ENCODE measurements around the gene RPL34. TPM values are rescaled to one million over a fixed set of nuclear protein-coding genes. Genes with fewer than 3 reads are reported as not detected.
"Not testable (repeated sequence)": the region's sequence is repeated elsewhere in the genome, so short reads cannot be mapped to it uniquely, and the experiment has no call there.

The RPL34 gene
- 1,000 to 10,000 TPM; 1,481 to 2,007 TPM for total RNA-seq

DNA sequence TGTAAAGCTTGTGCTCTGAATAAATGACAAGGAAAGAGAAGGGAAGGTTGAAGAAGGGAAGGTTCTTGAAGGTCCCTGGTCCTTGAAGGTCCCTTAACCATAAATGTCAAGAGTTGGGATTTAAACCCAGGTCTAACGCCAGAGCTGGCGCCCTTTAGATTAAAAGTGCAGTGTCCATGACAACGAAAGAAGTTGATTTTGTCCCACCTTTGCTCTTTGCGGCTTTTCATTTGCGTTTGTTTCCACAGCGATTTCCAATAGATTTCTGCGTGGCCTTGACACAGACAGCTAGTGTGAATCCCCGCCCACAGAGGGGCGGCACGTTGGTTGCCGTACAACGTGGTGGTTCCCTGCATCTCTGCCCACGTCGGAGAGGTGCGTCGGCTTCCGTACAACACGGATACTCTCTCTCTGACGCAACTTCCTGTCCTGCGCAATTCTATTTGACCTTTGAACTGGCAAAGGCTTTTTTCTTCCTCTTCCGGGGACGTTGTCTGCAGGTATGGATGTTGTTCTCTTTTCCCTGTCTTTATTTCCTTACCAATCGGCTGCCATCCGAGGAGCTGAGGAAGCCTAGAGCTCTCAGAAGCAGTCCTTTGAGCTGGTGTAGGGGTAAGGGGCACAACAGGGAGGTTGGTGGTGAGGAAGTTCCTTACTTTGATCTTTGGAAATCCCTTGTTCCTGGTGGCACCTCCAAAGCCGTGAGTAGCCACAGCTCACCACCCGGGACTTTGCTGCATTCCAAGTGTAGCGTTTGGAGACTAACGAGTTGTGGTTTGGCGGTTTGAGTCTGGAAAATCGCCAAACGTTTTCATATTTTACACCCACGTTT, at the start of gene RPL34:
Gene RPL34, plus strand, starts transcription at position 476 of the 832 bp plus-strand sequence. CDS start 1,384 bp downstream, outside the sequence.
- Mint-ChIP-seq H3K9me3 (no peaks in the 10 kb centered on the region), H3K36me3 (ENCODE audit: low read depth) (peaks cover 71% of the 10 kb centered on the region), H3K4me1 (peaks cover 26% of the 10 kb centered on the region), H3K4me3 (peak within 1 kb of the TSS; percentile 99), H3K27me3 (no peaks in the 10 kb centered on the region), H3K27ac (peak within 1 kb of the TSS; percentile 99)
- peak; percentile 97 for ATAC-seq (replicated peaks)

DNA sequence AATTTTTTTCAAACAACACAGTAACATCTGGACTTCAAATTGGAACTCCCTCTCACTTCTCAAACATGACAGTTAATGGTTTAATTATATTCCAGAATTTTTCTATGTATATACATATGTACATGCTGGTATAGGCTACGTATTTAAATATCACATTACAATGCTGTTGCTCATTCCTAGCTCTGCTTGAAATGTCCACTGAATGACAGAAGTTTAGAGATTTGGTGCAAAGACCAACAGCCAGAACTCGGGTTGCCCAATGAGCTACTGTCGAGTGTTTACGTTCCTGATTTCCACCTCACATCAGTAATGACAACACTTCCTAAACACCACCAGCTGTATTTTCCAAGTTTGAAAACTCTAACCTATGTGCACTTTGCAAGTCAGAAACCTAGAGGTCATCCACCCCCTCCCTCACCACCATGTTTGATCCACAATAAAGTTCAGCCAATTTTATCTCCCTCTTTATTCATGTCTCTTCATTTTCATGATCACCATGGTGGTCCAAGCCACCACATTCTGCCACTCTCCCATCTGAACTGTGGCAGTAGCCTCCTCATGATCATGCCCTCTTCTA, 49.3 kb upstream of the RPL34 start:
- H3K36me3 Mint-ChIP-seq (ENCODE audit: low read depth) = no peaks in the 10 kb centered on the region
- no peaks in the 10 kb centered on the region for H3K9me3 Mint-ChIP-seq
- H3K27ac Mint-ChIP-seq = no peak overlapping the region
- no peak overlapping the region for H3K4me3 Mint-ChIP-seq
- ATAC-seq (replicated peaks) = no peak
- H3K4me1 Mint-ChIP-seq = peaks cover 11% of the 10 kb centered on the region
- H3K27me3 Mint-ChIP-seq = no peaks in the 10 kb centered on the region

DNA sequence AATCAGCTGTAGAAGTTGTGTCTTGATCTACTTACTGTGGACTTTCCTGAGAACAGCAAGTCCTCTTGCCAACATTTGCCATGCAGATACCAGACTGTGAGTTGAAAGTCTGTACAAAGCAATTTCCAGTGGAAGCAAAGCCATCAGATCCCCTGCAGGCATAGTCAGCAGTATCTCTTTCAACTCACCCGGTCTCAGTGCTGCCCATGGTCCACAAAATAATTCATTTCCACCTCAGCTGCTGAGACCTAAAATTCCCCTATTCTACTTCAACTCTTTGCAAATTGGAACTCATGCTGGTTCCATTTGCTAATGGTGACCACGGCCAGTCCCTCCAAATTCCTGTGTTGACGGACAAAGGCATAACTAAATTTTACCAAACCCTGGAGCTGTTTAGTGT, 46.0 kb upstream of the RPL34 start:
- Mint-ChIP-seq H3K4me3 (no peak overlapping the region), H3K36me3 (ENCODE audit: low read depth) (no peaks in the 10 kb centered on the region), H3K27ac (no peak overlapping the region), H3K27me3 (no peaks in the 10 kb centered on the region), H3K9me3 (no peaks in the 10 kb centered on the region), H3K4me1 (peaks cover 11% of the 10 kb centered on the region)
- ATAC-seq (replicated peaks) = no peak

DNA sequence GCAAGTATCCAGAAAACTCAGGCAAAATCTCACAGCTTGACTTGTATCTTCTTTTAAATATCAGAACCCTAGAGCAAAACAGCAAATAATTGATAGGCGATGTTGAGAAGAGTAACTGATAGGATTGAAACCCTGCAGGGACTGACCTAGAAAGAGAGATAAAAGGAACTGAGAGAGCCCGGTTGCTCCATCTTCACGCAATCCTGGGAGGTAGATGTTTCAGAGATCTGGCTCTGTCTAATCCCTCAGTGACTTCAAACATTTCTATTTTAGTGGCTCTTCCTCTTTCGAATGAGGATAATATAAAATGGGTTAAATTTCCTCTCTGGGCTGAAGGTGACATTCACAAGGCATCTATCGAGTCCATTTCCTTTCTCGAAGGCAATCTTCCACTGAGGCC, 39.3 kb upstream of the RPL34 start:
- H3K9me3 Mint-ChIP-seq = no peaks in the 10 kb centered on the region
- no peak overlapping the region for H3K4me3 Mint-ChIP-seq
- H3K4me1 Mint-ChIP-seq = no peaks in the 10 kb centered on the region
- no peak for ATAC-seq (replicated peaks)
- no peaks in the 10 kb centered on the region for H3K36me3 Mint-ChIP-seq (ENCODE audit: low read depth)
- H3K27me3 Mint-ChIP-seq = no peaks in the 10 kb centered on the region
- no peak overlapping the region for H3K27ac Mint-ChIP-seq

DNA sequence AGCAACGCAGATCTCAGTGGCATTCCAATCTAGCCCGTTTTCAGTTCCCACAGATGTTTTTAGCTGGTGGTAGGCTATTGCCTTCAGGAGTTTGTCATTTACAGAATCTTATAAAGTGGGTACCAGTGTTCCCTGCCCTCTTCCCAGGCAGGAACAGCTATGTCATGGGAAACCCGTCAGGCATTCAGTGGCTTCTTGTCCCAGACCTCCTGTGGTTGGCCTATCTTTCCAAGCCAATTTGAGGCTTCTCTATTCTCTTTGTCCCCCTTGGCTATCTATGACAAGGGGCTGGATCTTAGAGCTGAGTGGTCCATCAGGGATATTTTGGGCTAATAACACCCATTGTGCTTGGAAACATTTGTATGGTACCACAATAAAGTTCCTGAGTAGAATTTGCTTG, 33.6 kb upstream of the RPL34 start:
- no peak for ATAC-seq (replicated peaks)
- no peaks in the 10 kb centered on the region for H3K4me1 Mint-ChIP-seq
- H3K27ac Mint-ChIP-seq = no peak overlapping the region
- H3K4me3 Mint-ChIP-seq = no peak overlapping the region
- no peaks in the 10 kb centered on the region for H3K9me3 Mint-ChIP-seq
- H3K36me3 Mint-ChIP-seq (ENCODE audit: low read depth) = peaks cover 31% of the 10 kb centered on the region
- H3K27me3 Mint-ChIP-seq = no peaks in the 10 kb centered on the region

DNA sequence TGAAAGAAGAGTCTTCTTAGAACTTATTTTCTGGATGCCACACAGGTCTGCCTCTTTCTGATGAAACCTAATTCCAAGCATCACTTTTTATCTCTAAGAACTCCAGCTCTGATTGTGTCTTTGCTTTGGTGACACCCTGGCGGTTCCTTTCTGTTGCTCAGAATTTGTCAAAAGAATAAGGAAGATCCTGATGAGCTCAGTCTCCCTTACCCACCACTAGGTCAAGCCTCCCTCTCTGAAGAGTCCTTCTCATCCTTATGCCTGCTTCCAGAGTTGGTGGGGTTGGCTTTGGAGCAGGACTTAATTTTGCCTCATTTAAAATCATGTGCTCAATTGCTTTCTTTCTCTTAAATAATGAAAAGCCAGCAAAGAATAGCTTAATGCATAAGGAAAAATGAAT, 31.5 kb upstream of the RPL34 start:
- no peak overlapping the region for H3K27ac Mint-ChIP-seq
- peaks cover 47% of the 10 kb centered on the region for H3K36me3 Mint-ChIP-seq (ENCODE audit: low read depth)
- no peak overlapping the region for H3K4me3 Mint-ChIP-seq
- no peaks in the 10 kb centered on the region for H3K9me3 Mint-ChIP-seq
- H3K4me1 Mint-ChIP-seq = no peaks in the 10 kb centered on the region
- ATAC-seq (replicated peaks) = no peak
- H3K27me3 Mint-ChIP-seq = no peaks in the 10 kb centered on the region

DNA sequence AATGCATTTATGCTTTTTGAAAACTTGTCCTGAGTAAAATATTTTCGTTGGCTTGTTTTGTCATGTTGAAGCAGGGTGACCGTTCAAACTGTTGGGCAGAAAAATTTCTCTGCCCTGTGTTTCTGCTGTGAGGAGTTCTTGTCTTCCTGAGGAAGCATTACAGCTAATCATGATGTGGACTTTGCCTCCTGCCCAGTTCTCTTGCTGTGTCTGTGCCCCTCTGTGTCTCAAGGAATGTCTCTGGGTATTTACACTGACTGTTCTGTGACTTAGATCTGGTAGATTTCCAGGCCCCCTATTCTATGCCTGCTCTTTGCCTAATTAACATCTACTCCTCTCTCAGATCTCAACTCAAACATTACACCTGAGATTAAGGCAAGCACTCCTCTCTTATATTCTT, 30.4 kb upstream of the RPL34 start:
- Mint-ChIP-seq H3K4me3 (no peak overlapping the region), H3K27me3 (no peaks in the 10 kb centered on the region), H3K9me3 (no peaks in the 10 kb centered on the region), H3K4me1 (no peaks in the 10 kb centered on the region), H3K27ac (no peak overlapping the region), H3K36me3 (ENCODE audit: low read depth) (peaks cover 58% of the 10 kb centered on the region)
- ATAC-seq (replicated peaks) = no peak

DNA sequence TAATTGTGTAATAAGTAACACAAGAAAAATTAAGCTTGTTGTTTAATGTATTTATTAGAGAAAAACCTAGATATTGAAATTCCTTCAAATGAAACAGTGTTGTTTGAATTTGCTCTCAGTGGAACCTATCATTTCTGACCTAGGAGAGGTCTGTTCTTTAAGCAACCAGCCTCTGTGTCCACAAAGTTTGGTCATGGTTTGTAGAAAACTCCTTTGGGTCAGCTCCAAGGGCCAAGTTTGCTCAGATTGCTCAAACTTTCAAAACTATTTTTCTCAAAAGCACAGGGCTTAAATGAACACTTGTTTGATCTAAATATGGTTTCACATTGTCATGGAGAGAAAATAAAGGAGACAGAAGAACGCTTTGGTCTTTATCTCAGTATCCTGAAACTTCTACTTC, 29.6 kb upstream of the RPL34 start:
- peaks cover 59% of the 10 kb centered on the region for H3K36me3 Mint-ChIP-seq (ENCODE audit: low read depth)
- no peaks in the 10 kb centered on the region for H3K27me3 Mint-ChIP-seq
- no peaks in the 10 kb centered on the region for H3K4me1 Mint-ChIP-seq
- H3K27ac Mint-ChIP-seq = no peak overlapping the region
- H3K4me3 Mint-ChIP-seq = no peak overlapping the region
- no peak for ATAC-seq (replicated peaks)
- H3K9me3 Mint-ChIP-seq = no peaks in the 10 kb centered on the region

DNA sequence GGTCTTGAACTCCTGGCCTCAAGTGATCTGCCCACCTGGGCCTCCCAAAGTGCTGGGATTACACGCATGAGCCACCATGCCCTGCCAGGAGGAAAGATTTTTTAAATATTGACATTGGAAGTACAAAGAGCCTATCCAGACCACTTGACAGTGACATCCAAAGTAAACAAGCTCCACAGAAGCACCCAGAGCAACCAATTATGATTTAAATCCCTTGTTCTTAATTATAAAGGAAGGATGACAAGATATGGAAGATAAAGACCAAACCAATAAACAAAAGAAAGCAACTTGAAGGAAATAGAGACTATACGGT, 27.7 kb upstream of the RPL34 start:
- Mint-ChIP-seq H3K4me3 (no peak overlapping the region), H3K36me3 (ENCODE audit: low read depth) (peaks cover 56% of the 10 kb centered on the region), H3K9me3 (peaks cover 3% of the 10 kb centered on the region), H3K27ac (no peak overlapping the region), H3K4me1 (peaks cover 5% of the 10 kb centered on the region), H3K27me3 (no peaks in the 10 kb centered on the region)
- ATAC-seq (replicated peaks) = no peak

DNA sequence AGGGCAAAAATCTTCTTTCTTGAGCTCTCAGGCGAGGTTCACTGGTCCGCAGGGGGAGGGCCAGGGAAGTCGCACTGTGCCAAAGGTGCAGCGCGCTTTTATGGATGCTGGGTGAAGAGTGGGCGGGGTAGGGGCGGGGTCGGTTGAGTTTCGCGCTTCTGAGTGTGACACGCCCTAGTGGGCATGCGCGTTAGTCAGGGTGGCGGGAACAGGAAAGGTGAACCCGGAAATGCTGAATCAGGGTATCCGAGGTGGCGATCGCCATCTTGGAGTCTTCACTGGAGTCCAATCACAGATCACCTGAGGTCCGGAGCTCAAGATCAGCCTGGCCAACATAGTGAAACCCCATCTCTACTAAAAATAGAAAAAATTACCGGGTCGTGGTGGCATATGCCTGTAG, 26.1 kb upstream of the RPL34 start:
- H3K4me1 Mint-ChIP-seq = not testable (repeated sequence)
- H3K36me3 Mint-ChIP-seq (ENCODE audit: low read depth) = peaks cover 47% of the 10 kb centered on the region

DNA sequence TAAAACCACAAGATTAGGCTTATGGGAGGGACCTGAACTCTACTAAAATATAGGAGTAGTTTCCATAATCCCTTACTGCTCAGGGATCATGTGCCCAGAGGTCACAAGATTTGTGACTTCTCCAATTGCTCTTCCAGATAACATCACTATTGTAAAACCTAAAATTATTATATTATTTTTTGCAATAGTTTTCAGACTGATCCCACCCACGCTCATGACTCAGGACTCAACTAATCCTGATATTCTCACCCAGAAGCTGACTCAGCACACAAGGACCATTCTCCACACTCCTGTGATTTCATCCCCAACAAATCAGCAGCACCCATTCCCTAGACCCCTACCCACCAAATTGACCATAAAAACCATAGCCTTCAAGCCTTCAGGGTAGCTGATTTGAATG, 24.0 kb upstream of the RPL34 start:
- H3K27ac Mint-ChIP-seq = peak overlapping the region; percentile 7
- peaks cover 3% of the 10 kb centered on the region for H3K9me3 Mint-ChIP-seq
- H3K27me3 Mint-ChIP-seq = no peaks in the 10 kb centered on the region
- H3K4me1 Mint-ChIP-seq = peaks cover 5% of the 10 kb centered on the region
- ATAC-seq (replicated peaks) = no peak
- no peak overlapping the region for H3K4me3 Mint-ChIP-seq
- H3K36me3 Mint-ChIP-seq (ENCODE audit: low read depth) = peaks cover 37% of the 10 kb centered on the region

More for the DNA sequence above, 26.1 kb upstream of the RPL34 start:
- ATAC-seq (replicated peaks); H3K4me3 Mint-ChIP-seq; H3K27me3 Mint-ChIP-seq; H3K9me3 Mint-ChIP-seq; H3K27ac Mint-ChIP-seq: not testable (repeated sequence)

DNA sequence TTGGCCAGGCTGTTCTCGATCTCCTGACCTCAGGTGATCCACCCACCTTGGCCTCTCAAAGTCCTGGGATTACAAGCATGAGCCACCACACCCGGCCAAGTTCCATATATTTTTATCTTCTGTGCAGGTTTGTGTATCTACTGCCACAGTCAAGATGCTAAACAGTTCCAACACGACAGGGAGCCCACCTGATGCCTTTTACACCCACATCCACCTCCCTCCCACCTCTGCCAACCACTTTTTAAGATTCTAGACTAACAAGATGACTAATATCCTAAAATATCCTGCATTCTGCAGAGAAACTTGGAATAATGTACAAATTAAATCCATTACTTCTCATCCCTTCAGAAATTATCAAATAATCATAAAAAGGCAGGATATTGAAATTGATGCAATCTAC, 19.3 kb upstream of the RPL34 start:
- peaks cover 3% of the 10 kb centered on the region for H3K9me3 Mint-ChIP-seq
- ATAC-seq (replicated peaks) = no peak
- H3K27me3 Mint-ChIP-seq = no peaks in the 10 kb centered on the region
- peaks cover 14% of the 10 kb centered on the region for H3K4me1 Mint-ChIP-seq
- H3K36me3 Mint-ChIP-seq (ENCODE audit: low read depth) = peaks cover 5% of the 10 kb centered on the region
- H3K4me3 Mint-ChIP-seq = peak overlapping the region; percentile 39
- H3K27ac Mint-ChIP-seq = peak overlapping the region; percentile 86

DNA sequence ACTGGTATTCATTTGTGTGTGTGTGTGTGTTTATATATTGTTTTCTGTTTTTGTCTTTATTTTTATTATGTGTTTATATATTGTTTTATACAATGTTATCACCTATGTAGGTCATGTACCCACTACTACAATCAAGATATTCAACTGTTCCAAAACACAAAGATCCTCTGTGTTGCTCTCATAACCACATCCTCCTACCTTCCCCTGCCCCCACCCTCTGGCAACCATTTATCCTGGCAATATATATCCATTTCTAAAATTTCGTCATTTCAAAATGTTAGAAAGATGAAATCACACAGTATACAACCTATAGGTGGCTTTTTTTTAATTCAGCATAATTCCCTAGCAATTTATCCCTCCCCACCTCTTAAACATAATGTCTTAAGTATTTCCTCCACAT, 18.8 kb upstream of the RPL34 start:
- H3K36me3 Mint-ChIP-seq (ENCODE audit: low read depth) = peaks cover 3% of the 10 kb centered on the region
- H3K27ac Mint-ChIP-seq = peak overlapping the region; percentile 86
- ATAC-seq (replicated peaks) = peak; percentile 68

DNA sequence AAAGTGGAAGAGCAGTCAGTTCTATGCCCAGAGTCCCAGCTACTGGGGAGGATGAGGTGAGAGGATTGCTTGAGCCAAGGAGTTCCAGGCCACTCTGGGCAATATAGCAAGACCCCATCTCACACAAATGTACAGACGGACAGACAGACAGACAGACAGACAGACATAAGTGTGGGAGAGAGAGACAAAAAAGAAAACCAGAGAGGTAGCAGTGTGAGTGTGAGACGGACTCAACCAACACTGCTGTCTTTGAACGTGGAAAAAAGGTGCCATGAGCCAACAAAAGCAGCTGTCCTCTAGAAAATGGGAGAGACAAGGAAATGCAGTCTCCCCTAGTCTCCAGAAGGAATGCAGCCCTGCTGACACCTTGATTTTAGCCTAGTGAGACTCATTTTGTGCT, 18.2 kb upstream of the RPL34 start:
- Mint-ChIP-seq H3K4me3 (peak overlapping the region; percentile 39), H3K4me1 (peaks cover 9% of the 10 kb centered on the region), H3K27ac (peak overlapping the region; percentile 86), H3K36me3 (ENCODE audit: low read depth) (no peaks in the 10 kb centered on the region), H3K9me3 (no peaks in the 10 kb centered on the region), H3K27me3 (no peaks in the 10 kb centered on the region)
- no peak for ATAC-seq (replicated peaks)

More for the DNA sequence above, 18.8 kb upstream of the RPL34 start:
- Mint-ChIP-seq H3K4me1 (peaks cover 11% of the 10 kb centered on the region), H3K9me3 (peaks cover 2% of the 10 kb centered on the region), H3K4me3 (peak overlapping the region; percentile 39), H3K27me3 (no peaks in the 10 kb centered on the region)

DNA sequence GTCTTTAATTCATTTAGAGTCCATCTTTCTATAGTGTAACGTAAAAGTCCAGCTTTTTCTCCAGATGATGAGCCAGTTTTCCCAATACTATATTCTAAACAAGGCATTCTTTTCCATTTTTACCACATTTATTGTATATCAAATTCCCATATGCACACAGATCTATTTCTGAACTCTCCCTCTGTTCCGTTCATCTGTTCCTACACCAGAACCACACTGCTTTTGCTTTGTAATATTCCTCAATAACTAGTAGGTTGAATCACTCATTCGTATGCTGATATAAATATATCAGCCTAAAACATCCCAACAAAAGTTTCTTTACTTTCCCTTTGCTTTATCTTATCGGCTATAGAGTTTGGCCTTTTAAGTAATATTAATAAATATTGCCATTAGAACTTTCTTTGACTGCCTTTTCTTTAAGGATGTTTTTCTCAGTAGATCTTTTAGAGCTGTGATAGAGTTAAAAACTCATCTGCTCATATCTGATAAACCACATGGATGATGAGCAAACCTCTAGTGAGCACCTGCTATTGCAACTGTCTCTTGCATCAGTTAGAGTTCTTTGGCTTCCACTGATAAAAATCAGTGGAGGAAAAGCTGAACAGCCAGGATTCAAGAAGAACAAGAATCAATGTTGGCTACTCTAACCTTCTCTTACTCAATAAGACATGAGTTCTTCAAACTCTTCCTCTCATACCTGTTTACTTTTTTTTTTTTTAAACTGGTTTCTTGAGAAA, 13.1 kb upstream of the RPL34 start:
- H3K4me3 Mint-ChIP-seq = no peak overlapping the region

More for the DNA sequence above, 13.1 kb upstream of the RPL34 start:
- ATAC-seq (replicated peaks) = no peak
- H3K27ac Mint-ChIP-seq = no peak overlapping the region
- H3K9me3 Mint-ChIP-seq = no peaks in the 10 kb centered on the region
- H3K36me3 Mint-ChIP-seq (ENCODE audit: low read depth) = peaks cover 5% of the 10 kb centered on the region
- peaks cover under 1% of the 10 kb centered on the region for H3K4me1 Mint-ChIP-seq
- no peaks in the 10 kb centered on the region for H3K27me3 Mint-ChIP-seq

Data from activated T-helper 17 cell treated with anti-CD3 and anti-CD28 coated beads, Interleukin-2, amount 50 U/mL, for 72 hours (primary cell).